Fibroblast of pulmonary artery (primary cell): Measurements from ENCODE around the gene YY1AP1.
A peak's percentile ranks its signal among the peaks of the same experiment; 100 is the strongest.
"Not testable (repeated sequence)": the region's sequence is repeated elsewhere in the genome, so short reads cannot be mapped to it uniquely, and the experiment has no call there.

Experiments used
- DNase-seq: peaks from one replicate; pipeline ENCODE4 v3.0.0-alpha.2; 2010; ENCODE audit warnings: low read depth
- H3K4me3 ChIP-seq: replicated peaks from 2 replicates; pipeline ENCODE4 v1.5.1; 2011; ENCODE audit warnings: low read depth, mild to moderate bottlenecking, control low read depth, low read length, moderate library complexity
- TF ChIP-seq, protein P1 (sequence below): IDR thresholded peaks from 2 replicates; pipeline ENCODE4 v1.5.1; 2011; ENCODE audit warnings: mild to moderate bottlenecking, control low read depth, low read length, inconsistent platforms; ENCODE audit errors: missing control alignments

YY1AP1 gene

DNA sequence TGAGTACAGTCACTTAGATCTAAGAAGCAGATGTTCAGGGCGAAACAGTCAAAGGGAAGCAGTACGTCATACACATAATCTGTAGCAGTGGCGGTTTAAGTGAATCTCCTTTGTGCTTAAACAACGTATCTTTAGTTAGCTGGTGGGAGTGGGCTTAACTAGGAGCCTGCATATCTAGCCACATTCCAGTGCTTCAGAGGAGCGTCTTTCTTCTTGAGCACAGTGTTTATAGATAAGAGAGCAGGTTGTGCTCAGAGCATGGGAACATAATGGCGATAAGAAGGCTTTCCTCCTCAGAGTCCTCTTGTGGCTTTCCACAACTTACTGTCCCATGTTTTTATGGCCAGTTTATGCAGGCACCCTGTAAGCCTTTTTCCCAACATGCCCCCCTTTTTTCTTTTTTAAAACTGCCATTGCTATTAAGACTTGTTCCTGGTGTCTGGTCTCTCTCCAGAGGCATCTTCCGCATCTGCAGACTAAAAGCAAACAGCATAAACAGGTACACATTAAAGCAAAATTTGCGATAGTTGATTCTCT, 3.5 kb upstream of the YY1AP1 start:
- no peak overlapping the region for H3K4me3 ChIP-seq
- DNase-seq = no peak
- TF ChIP-seq, protein P1, sequence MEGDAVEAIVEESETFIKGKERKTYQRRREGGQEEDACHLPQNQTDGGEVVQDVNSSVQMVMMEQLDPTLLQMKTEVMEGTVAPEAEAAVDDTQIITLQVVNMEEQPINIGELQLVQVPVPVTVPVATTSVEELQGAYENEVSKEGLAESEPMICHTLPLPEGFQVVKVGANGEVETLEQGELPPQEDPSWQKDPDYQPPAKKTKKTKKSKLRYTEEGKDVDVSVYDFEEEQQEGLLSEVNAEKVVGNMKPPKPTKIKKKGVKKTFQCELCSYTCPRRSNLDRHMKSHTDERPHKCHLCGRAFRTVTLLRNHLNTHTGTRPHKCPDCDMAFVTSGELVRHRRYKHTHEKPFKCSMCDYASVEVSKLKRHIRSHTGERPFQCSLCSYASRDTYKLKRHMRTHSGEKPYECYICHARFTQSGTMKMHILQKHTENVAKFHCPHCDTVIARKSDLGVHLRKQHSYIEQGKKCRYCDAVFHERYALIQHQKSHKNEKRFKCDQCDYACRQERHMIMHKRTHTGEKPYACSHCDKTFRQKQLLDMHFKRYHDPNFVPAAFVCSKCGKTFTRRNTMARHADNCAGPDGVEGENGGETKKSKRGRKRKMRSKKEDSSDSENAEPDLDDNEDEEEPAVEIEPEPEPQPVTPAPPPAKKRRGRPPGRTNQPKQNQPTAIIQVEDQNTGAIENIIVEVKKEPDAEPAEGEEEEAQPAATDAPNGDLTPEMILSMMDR = no peak

GRCh38 chr1:155689081-155689607, 570 bp upstream of the YY1AP1 start, which contains the start of gene DAP3:
DAP3 (plus strand) TSS chr1:155689091; CDS start chr1:155709780, 20,689 bp downstream.
- H3K4me3 ChIP-seq = peak within 1 kb of the TSS; percentile 92
- DNase-seq = not testable (repeated sequence)

DNA sequence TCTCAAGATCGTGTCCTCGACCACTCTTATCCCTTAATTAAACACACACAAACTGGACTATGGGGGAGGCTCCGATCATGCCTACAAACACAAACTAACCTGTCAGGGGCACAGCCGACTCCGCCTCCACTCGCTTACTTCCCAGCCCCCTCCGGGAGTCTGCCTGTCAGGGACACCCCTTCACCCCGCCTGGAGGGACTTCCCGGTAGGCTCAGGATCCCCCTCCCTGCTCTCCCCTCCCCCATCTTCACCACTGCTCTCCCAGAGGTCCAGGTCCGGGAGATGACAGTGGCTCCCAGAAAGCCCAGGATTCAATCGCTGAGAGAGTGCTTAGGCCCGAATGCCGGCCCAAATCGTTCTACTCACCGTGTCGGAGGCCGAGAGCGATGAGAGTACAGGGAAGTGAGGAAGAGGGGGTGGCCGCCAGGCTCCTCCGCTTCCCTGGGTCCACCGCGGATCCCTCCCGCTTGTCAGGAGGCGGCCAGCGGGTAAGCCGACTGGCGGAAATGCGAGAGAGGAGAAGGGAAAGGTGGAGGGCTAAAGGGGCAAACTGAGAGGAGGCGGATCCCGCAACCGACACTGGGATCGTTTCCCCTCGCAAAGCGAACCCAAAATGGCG, 760 bp downstream of the YY1AP1 start:
- DNase-seq = not testable (repeated sequence)
- peak overlapping the region; percentile 92 for H3K4me3 ChIP-seq

DNA sequence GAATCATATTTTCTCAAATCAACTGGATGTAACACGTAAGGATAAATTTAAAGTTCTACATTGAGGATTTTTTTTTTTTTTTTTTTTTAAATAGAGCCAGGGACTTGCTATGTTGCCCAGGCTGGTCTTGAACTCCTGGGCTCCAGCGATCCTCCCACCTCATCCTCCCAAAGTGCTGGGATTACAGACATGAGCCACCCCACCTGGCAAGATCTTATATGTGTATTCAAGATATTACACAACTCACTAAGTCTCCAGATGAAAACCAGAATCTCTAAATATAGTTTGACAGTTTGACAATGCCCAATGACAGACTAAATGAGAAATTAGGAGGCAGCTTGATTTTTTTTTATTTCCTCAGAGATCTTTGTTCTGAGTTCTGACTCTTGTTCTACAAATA, 6.8 kb downstream of the YY1AP1 start:
- peak; percentile 32 for DNase-seq
- TF ChIP-seq, protein P1 = no peak
- no peak overlapping the region for H3K4me3 ChIP-seq

GRCh38 chr1:155680531-155680930, 8.0 kb downstream of the YY1AP1 start:
- H3K4me3 ChIP-seq = no peak overlapping the region
- TF ChIP-seq, protein P1 = no peak
- no peak for DNase-seq

DNA sequence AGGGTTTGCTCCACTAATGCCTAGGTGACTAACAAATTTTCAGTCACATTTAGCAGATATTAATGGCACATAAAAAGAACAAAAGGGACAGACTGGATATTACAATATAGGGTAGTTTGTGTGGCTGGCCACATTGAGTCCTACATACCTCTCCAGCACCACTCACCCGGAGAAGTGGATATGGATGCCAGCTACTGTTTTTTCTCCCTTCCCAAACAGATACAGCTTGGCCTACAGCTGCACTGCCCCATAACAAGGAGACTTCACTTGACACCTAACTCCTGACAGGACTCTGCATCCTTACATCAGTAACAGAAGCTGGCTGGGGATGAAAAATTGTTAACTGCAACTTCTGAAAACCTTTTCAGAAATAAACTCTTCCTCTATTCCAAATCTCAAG, 9.6 kb downstream of the YY1AP1 start:
- not testable (repeated sequence) for H3K4me3 ChIP-seq, DNase-seq

DNA sequence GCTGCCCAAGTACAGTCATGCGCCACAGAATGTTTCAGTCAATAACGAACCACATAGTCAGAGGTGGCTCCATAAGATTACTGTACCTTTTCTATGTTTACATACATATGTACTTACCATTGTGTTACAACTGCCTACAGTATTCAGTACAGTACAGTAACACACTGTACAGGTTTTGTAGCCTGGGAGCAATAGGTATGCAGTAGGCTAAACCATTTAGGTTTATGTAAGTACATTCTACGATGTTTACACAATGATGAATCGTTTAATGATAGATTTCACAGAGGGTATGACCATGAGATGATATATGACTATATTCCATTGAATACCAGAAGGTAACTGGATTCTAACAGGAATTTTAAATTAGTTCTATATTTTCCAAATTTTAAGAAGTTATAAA, 10.5 kb downstream of the YY1AP1 start:
- no peak for DNase-seq
- no peak overlapping the region for H3K4me3 ChIP-seq
- TF ChIP-seq, protein P1 = no peak

DNA sequence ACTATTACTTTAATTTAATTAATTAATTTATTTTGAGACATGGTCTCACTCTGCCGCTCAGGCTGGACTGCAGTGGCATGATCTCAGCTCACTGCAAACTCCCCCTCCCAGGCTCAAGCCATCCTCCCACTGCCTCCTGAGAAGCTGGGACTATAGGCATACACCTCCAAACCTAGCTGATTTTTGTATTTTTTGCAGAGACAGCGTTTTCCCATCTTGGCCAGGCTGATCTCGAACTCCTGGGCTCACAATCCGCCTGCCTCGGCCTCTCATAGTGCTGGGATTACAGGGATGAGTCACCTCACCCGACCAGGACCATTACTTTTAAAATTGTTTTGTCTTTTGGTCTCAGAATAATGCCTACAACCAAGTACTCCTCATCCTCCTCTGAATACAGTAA, 15.6 kb downstream of the YY1AP1 start:
- DNase-seq = no peak
- TF ChIP-seq, protein P1 = no peak

More for the DNA sequence above, 15.6 kb downstream of the YY1AP1 start:
- H3K4me3 ChIP-seq = no peak overlapping the region
